Sigmoid colon (tissue), 7 donors: ENCODE data around the gene BHLHE23. TPM values are rescaled to one million over a fixed set of nuclear protein-coding genes. Genes with fewer than 3 reads are reported as not detected.

Source experiments
- DNase-seq: peaks from one replicate; pipeline ENCODE4 v3.0.0-alpha.2; 2019
- H3K27ac ChIP-seq, 4 donors: fragments of 200-600 bp; sonication (generic); one replicate each; pipeline ENCODE4 v1.5.1; 2016 to 2019; ENCODE audit warnings: mild to moderate bottlenecking in 1 of 4
- H3K27me3 ChIP-seq, 3 donors: fragments of 200-600 bp; sonication (generic); one replicate each; pipeline ENCODE4 v1.5.1; 2019; ENCODE audit warnings: mild to moderate bottlenecking in 1 of 3
- H3K36me3 ChIP-seq, 4 donors: fragments of 200-600 bp; sonication (generic); one replicate each; pipeline ENCODE4 v1.5.1; 2016 to 2019
- H3K4me1 ChIP-seq, 4 donors: fragments of 200-600 bp; sonication (generic); one replicate each; pipeline ENCODE4 v1.5.1; 2017 to 2019
- H3K4me3 ChIP-seq, 4 donors: fragments of 200-600 bp; sonication (generic); one replicate each; pipeline ENCODE4 v1.5.1; 2017 to 2019; ENCODE audit warnings: mild to moderate bottlenecking in 2 of 4, moderate library complexity in 1 of 4
- H3K9me3 ChIP-seq, 4 donors: fragments of 200-600 bp in 3 of 4; sonication (generic) in 3 of 4; one replicate each; pipeline versions ENCODE4 v1.5.1 to v1.6.1; 2013 to 2019
- CTCF ChIP-seq, 4 experiments: fragments of 450-650 bp in 3 of 4; fragments of 200-600 bp in 1 of 4; IDR thresholded peaks; one replicate each; pipeline ENCODE4 v1.5.1; 2016 to 2019; ENCODE audit warnings: antibody characterized with exemption in 4 of 4, mild to moderate bottlenecking in 3 of 4, moderate library complexity in 2 of 4
- EP300 ChIP-seq, 4 donors: sonication (generic); formaldehyde crosslinking; IDR thresholded peaks; one replicate each; pipeline ENCODE4 v1.6.1; 2017; ENCODE audit warnings: antibody characterized with exemption in 4 of 4
- POLR2A ChIP-seq, 2 donors: fragments of 450-650 bp; IDR thresholded peaks; one replicate each; pipeline ENCODE4 v1.6.1; 2016; ENCODE audit warnings: antibody characterized with exemption in 2 of 2, mild to moderate bottlenecking in 2 of 2, moderate library complexity in 2 of 2
- POLR2AphosphoS5 ChIP-seq, 4 donors: sonication (generic); formaldehyde crosslinking; IDR thresholded peaks; one replicate each; pipeline ENCODE4 v1.6.1; 2017; ENCODE audit warnings: antibody characterized with exemption in 4 of 4
- WGBS, 2 donors: extraction: QIAGEN DNeasy Blood & Tissue Kit; methylation state at CpG; one replicate each; pipeline ENCODE4 v1.1.7; 2013; 5-methylcytosine and 5-hydroxymethylcytosine counted together
- intact Hi-C: fragments of 100-400 bp; cut with DNase I; formaldehyde crosslinking; loops from one replicate; pipeline ENCODE4 v1.15.1; 2023
- polyA plus RNA-seq, 3 donors: library from polyadenylated mRNA; stranded (reverse); fragments of 200-250 nt; gene quantifications; one replicate each; pipeline ENCODE4 v1.2.3, GENCODE V29; 2013
- total RNA-seq, 4 donors: library from RNA; depleted of rRNA; stranded (reverse); fragments of >200 nt; gene quantifications; one replicate each; pipeline ENCODE4 v1.1.0, GENCODE V29; 2016
- donor health status: healthy with polysubstance abuse.
- donor health status: Bipolar disorder and iron deficiency.
- donor health status: healthy.

The BHLHE23 gene
- total and polyA plus RNA-seq, 7 donors, result not detected

- H3K4me1 ChIP-seq, result no peaks in the 10 kb centered on the region
- WGBS, 2 donors, result 81 to 92% methylated on average over 23 of the region's 23 CpGs
- no peaks in the 10 kb centered on the region for H3K36me3 ChIP-seq
- H3K27ac ChIP-seq, result no peak overlapping the region
- peaks cover 0 to 73% (median 22%) of the 10 kb centered on the region in 3 donors for H3K27me3 ChIP-seq
- no peak overlapping the region for H3K4me3 ChIP-seq
- H3K9me3 ChIP-seq, result no peaks in the 10 kb centered on the region
- no peak for DNase-seq
- TF ChIP-seq CTCF (IDR thresholded peaks at IDR 0.05) (no peak), POLR2AphosphoS5 (IDR thresholded peaks at IDR 0.05) (no peak), POLR2A (IDR thresholded peaks at IDR 0.05) (no peak), EP300 (IDR thresholded peaks at IDR 0.05) (no peak)
- intact Hi-C loops, result no loop called here
Measured at GRCh38 chr20:62993856-62994494, 12.8 kb downstream of the BHLHE23 start.

- TF ChIP-seq POLR2AphosphoS5 (IDR thresholded peaks at IDR 0.05) (no peak), CTCF (IDR thresholded peaks at IDR 0.05) (no peak), POLR2A (IDR thresholded peaks at IDR 0.05) (no peak), EP300 (IDR thresholded peaks at IDR 0.05) (no peak)
- Histone ChIP-seq H3K4me3 (no peak overlapping the region), H3K36me3 (no peaks in the 10 kb centered on the region), H3K27ac (no peak overlapping the region), H3K9me3 (no peaks in the 10 kb centered on the region), H3K4me1 (no peaks in the 10 kb centered on the region), H3K27me3 (peaks cover 0 to 62% (median 9%) of the 10 kb centered on the region in 3 donors)
- intact Hi-C loops, result no loop called here
- 57 to 75% methylated on average over 6 of the region's 6 CpGs for WGBS, 2 donors
- no peak for DNase-seq
Measured at GRCh38 chr20:62991863-62992262, 14.9 kb downstream of the BHLHE23 start.

- Histone ChIP-seq H3K9me3 (no peaks in the 10 kb centered on the region), H3K27ac (no peak overlapping the region), H3K4me3 (no peak overlapping the region), H3K27me3 (peaks cover 0 to 62% (median 9%) of the 10 kb centered on the region in 3 donors), H3K36me3 (no peaks in the 10 kb centered on the region), H3K4me1 (no peaks in the 10 kb centered on the region)
- intact Hi-C loops, result no loop called here
- 64 to 74% methylated on average over 13 of the region's 13 CpGs for WGBS, 2 donors
- TF ChIP-seq POLR2AphosphoS5 (IDR thresholded peaks at IDR 0.05) (no peak), POLR2A (IDR thresholded peaks at IDR 0.05) (no peak), CTCF (IDR thresholded peaks at IDR 0.05) (no peak), EP300 (IDR thresholded peaks at IDR 0.05) (no peak)
- DNase-seq, result no peak
Measured at GRCh38 chr20:62991196-62991807, 15.5 kb downstream of the BHLHE23 start.

- intact Hi-C loops, result no loop called here
- Histone ChIP-seq H3K9me3 (no peaks in the 10 kb centered on the region), H3K4me1 (no peaks in the 10 kb centered on the region), H3K27ac (no peak overlapping the region), H3K4me3 (no peak overlapping the region), H3K36me3 (no peaks in the 10 kb centered on the region), H3K27me3 (peaks cover 0 to 65% (median 13%) of the 10 kb centered on the region in 3 donors)
- WGBS, 2 donors, result 74 to 78% methylated on average over 22 of the region's 22 CpGs
- DNase-seq, result no peak
- no peak for TF ChIP-seq POLR2A (IDR thresholded peaks at IDR 0.05)
- TF ChIP-seq POLR2AphosphoS5 (IDR thresholded peaks at IDR 0.05), result no peak
- TF ChIP-seq EP300 (IDR thresholded peaks at IDR 0.05), result no peak
- TF ChIP-seq CTCF (IDR thresholded peaks at IDR 0.05), result no peak
Measured at GRCh38 chr20:62990306-62990825, 16.4 kb downstream of the BHLHE23 start.
